Chondrocyte (in vitro differentiated cells): Measurements from ENCODE around the gene SUGCT. TPM values are rescaled to one million over a fixed set of nuclear protein-coding genes. Genes with fewer than 3 reads are reported as not detected.
"Not testable (repeated sequence)": the region's sequence is repeated elsewhere in the genome, so short reads cannot be mapped to it uniquely, and the experiment has no call there.

Experiments
- DNase-seq: peaks from one replicate; pipeline ENCODE4 v3.0.0; 2021; ENCODE audit warnings: mixed read lengths, low spot score
- H3K27ac Mint-ChIP-seq: one replicate; pipeline ENCODE4 v1.8.0; 2021; ENCODE audit warnings: mild to moderate bottlenecking, moderate library complexity, mixed read lengths; ENCODE audit not compliant: unreplicated experiment
- H3K27me3 Mint-ChIP-seq: 2 replicates; pipeline ENCODE4 v1.8.0; 2021; ENCODE audit warnings: low read depth, mixed read lengths
- H3K36me3 Mint-ChIP-seq: 2 replicates; pipeline ENCODE4 v1.8.0; 2021; ENCODE audit warnings: low read depth, mixed read lengths
- H3K4me1 Mint-ChIP-seq: 2 replicates; pipeline ENCODE4 v1.8.0; 2021; ENCODE audit warnings: low read depth, mild to moderate bottlenecking, mixed read lengths
- H3K4me3 Mint-ChIP-seq: one replicate; pipeline ENCODE4 v1.8.0; 2021; ENCODE audit warnings: mild to moderate bottlenecking, moderate library complexity, mixed read lengths; ENCODE audit not compliant: unreplicated experiment
- H3K9me3 Mint-ChIP-seq: 2 replicates; pipeline ENCODE4 v1.8.0; 2021; ENCODE audit warnings: low read depth, mixed read lengths
- CTCF ChIP-seq: fragments of 200-600 bp; sonication (generic); IDR thresholded peaks from 2 replicates; pipeline ENCODE4 v1.5.0; 2021; ENCODE audit warnings: antibody characterized with exemption, mild to moderate bottlenecking, moderate library complexity
- total RNA-seq: library from RNA; stranded (reverse); gene quantifications from 3 replicates; pipeline ENCODE4 v1.2.1, GENCODE V29; 2021

SUGCT gene
- total RNA-seq, 1 donor from 2014 or later, result 34.4 TPM

GRCh38 chr7:40595832-40596231 lies 461.0 kb downstream of the SUGCT start:
- no peaks in the 10 kb centered on the region for H3K27me3 Mint-ChIP-seq
- TF ChIP-seq CTCF, result no peak
- no peak overlapping the region for H3K27ac Mint-ChIP-seq
- H3K4me3 Mint-ChIP-seq, result no peak overlapping the region
- H3K36me3 Mint-ChIP-seq, result peaks cover 6% of the 10 kb centered on the region
- DNase-seq, result no peak
- H3K4me1 Mint-ChIP-seq, result peaks cover 9% of the 10 kb centered on the region
- peaks cover 7% of the 10 kb centered on the region for H3K9me3 Mint-ChIP-seq

GRCh38 chr7:40597517-40597916 lies 462.7 kb downstream of the SUGCT start:
- TF ChIP-seq CTCF, result no peak
- Mint-ChIP-seq H3K27me3 (no peaks in the 10 kb centered on the region), H3K27ac (no peak overlapping the region)

GRCh38 chr7:40598915-40599314 lies 464.1 kb downstream of the SUGCT start:
- Mint-ChIP-seq H3K27ac (no peak overlapping the region), H3K9me3 (peaks cover 16% of the 10 kb centered on the region), H3K4me3 (no peak overlapping the region), H3K27me3 (no peaks in the 10 kb centered on the region), H3K4me1 (peaks cover 12% of the 10 kb centered on the region), H3K36me3 (peaks cover 13% of the 10 kb centered on the region)
- TF ChIP-seq CTCF, result no peak
- no peak for DNase-seq

More at GRCh38 chr7:40597517-40597916, 462.7 kb downstream of the SUGCT start:
- H3K4me3 Mint-ChIP-seq, result no peak overlapping the region
- H3K36me3 Mint-ChIP-seq, result peaks cover 7% of the 10 kb centered on the region
- peaks cover 9% of the 10 kb centered on the region for H3K4me1 Mint-ChIP-seq
- DNase-seq, result no peak
- H3K9me3 Mint-ChIP-seq, result peaks cover 12% of the 10 kb centered on the region

GRCh38 chr7:40599836-40600235 lies 465.0 kb downstream of the SUGCT start:
- DNase-seq, result no peak
- no peak overlapping the region for H3K27ac Mint-ChIP-seq
- peaks cover 13% of the 10 kb centered on the region for H3K36me3 Mint-ChIP-seq
- no peaks in the 10 kb centered on the region for H3K27me3 Mint-ChIP-seq
- peaks cover 16% of the 10 kb centered on the region for H3K9me3 Mint-ChIP-seq
- peaks cover 21% of the 10 kb centered on the region for H3K4me1 Mint-ChIP-seq
- no peak overlapping the region for H3K4me3 Mint-ChIP-seq
- no peak for TF ChIP-seq CTCF

- H3K27me3 Mint-ChIP-seq, H3K27ac Mint-ChIP-seq, DNase-seq, H3K4me3 Mint-ChIP-seq: not testable (repeated sequence)
- Mint-ChIP-seq H3K36me3 (peaks cover 13% of the 10 kb centered on the region), H3K9me3 (peaks cover 12% of the 10 kb centered on the region), H3K4me1 (peaks cover 30% of the 10 kb centered on the region)
These were observed 467.5 kb downstream of the SUGCT start for GRCh38 chr7:40602351-40602750.
